Tibial nerve (tissue), 4 donors: ENCODE data around the gene LSAMP. TPM values are rescaled to one million over a fixed set of nuclear protein-coding genes. Genes with fewer than 3 reads are reported as not detected.
"Not testable (repeated sequence)": the region's sequence is repeated elsewhere in the genome, so short reads cannot be mapped to it uniquely, and the experiment has no call there.

Source experiments
- DNase-seq, 2 donors: peaks; one replicate each; pipeline ENCODE4 v3.0.0-alpha.2; 2019; ENCODE audit warnings: low spot score in 2 of 2
- H3K27ac ChIP-seq, 4 donors: fragments of 200-600 bp; sonication (generic) in 3 of 4; one replicate each; pipeline ENCODE4 v1.5.1; 2017 to 2019; ENCODE audit warnings: mild to moderate bottlenecking in 1 of 4
- H3K27me3 ChIP-seq, 2 donors: fragments of 200-600 bp; sonication (generic) in 1 of 2; one replicate each; pipeline versions ENCODE4 v1.5.1 to v1.6.0; 2017 to 2019
- H3K36me3 ChIP-seq, 3 donors: fragments of 200-600 bp; sonication (generic); one replicate each; pipeline ENCODE4 v1.5.1; 2018 to 2019
- H3K4me1 ChIP-seq, 4 donors: fragments of 200-600 bp; sonication (generic) in 3 of 4; one replicate each; pipeline ENCODE4 v1.5.1; 2017 to 2019
- H3K4me3 ChIP-seq, 4 donors: fragments of 200-600 bp; sonication (generic) in 3 of 4; one replicate each; pipeline ENCODE4 v1.5.1; 2017 to 2019; ENCODE audit warnings: mild to moderate bottlenecking in 1 of 4, moderate library complexity in 1 of 4
- H3K9me3 ChIP-seq, 4 donors: fragments of 200-600 bp; sonication (generic) in 3 of 4; one replicate each; pipeline ENCODE4 v1.5.1; 2017 to 2019
- EP300 ChIP-seq, 2 donors: sonication (generic); formaldehyde crosslinking; IDR thresholded peaks; one replicate each; pipeline ENCODE4 v1.6.1; 2017; ENCODE audit warnings: antibody characterized with exemption in 2 of 2, mild to moderate bottlenecking in 1 of 2
- POLR2A ChIP-seq, 2 donors: fragments of 450-650 bp; IDR thresholded peaks; one replicate each; pipeline ENCODE4 v1.6.1; 2017; ENCODE audit warnings: antibody characterized with exemption in 2 of 2, mild to moderate bottlenecking in 2 of 2, moderate library complexity in 2 of 2
- WGBS, 2 donors: methylation state at CpG; one replicate each; pipeline ENCODE4 v1.1.5; 2018; 5-methylcytosine and 5-hydroxymethylcytosine counted together
- small RNA-seq: library from RNA; depleted of rRNA; stranded (forward); fragments of <200 nt; gene quantifications from one replicate; pipeline ENCODE3, GENCODE V24; 2016
- total RNA-seq, 4 donors: library from RNA; depleted of rRNA; stranded (reverse); fragments of >200 nt; gene quantifications; one replicate each; pipeline ENCODE4 v1.1.0, GENCODE V29; 2016
- TF ChIP-seq, protein P1 (sequence below), 5 experiments: fragments of 200-600 bp in 3 of 5; fragments of 450-650 bp in 2 of 5; sonication (generic) in 3 of 5; IDR thresholded peaks; one replicate each; pipeline ENCODE4 v1.5.1; 2016 to 2019; ENCODE audit warnings: antibody characterized with exemption in 5 of 5, mild to moderate bottlenecking in 3 of 5, moderate library complexity in 2 of 5

LSAMP gene
- total RNA-seq, 4 donors from 2014 or later, result 3.6 to 6.1 (median 4.2) TPM

DNA sequence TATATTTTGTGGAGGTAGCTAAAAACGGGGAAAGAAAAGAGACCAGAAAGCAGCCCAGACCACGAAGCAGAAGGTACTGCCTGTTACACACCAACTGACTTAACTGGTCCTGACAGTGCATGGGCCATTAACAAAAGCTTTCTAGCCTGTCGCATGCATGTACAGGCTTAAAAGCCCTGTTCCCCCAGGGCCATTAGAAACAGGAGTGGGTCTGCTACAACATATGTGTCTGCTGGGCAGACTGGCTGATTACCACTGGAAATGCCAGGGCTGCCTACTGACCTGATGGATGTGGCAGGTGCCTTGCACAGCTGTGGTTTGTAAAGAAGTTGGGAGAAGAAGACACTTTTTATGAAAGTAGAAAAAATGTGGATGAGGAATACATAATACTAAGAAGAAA, 684.6 kb downstream of the LSAMP start:
- H3K4me3 ChIP-seq, result no peak overlapping the region
- no peak for DNase-seq
- H3K27ac ChIP-seq, result no peak overlapping the region
- no peaks in the 10 kb centered on the region for H3K4me1 ChIP-seq
- no peaks in the 10 kb centered on the region for H3K27me3 ChIP-seq
- 74% methylated on average over 3 of the region's 3 CpGs for WGBS, 2 donors
- TF ChIP-seq POLR2A (IDR thresholded peaks at IDR 0.05) (no peak), EP300 (IDR thresholded peaks at IDR 0.05) (no peak)
- TF ChIP-seq, protein P1, sequence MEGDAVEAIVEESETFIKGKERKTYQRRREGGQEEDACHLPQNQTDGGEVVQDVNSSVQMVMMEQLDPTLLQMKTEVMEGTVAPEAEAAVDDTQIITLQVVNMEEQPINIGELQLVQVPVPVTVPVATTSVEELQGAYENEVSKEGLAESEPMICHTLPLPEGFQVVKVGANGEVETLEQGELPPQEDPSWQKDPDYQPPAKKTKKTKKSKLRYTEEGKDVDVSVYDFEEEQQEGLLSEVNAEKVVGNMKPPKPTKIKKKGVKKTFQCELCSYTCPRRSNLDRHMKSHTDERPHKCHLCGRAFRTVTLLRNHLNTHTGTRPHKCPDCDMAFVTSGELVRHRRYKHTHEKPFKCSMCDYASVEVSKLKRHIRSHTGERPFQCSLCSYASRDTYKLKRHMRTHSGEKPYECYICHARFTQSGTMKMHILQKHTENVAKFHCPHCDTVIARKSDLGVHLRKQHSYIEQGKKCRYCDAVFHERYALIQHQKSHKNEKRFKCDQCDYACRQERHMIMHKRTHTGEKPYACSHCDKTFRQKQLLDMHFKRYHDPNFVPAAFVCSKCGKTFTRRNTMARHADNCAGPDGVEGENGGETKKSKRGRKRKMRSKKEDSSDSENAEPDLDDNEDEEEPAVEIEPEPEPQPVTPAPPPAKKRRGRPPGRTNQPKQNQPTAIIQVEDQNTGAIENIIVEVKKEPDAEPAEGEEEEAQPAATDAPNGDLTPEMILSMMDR (IDR thresholded peaks at IDR 0.05), result no peak
- H3K9me3 ChIP-seq, result no peaks in the 10 kb centered on the region
- H3K36me3 ChIP-seq, result no peaks in the 10 kb centered on the region

DNA sequence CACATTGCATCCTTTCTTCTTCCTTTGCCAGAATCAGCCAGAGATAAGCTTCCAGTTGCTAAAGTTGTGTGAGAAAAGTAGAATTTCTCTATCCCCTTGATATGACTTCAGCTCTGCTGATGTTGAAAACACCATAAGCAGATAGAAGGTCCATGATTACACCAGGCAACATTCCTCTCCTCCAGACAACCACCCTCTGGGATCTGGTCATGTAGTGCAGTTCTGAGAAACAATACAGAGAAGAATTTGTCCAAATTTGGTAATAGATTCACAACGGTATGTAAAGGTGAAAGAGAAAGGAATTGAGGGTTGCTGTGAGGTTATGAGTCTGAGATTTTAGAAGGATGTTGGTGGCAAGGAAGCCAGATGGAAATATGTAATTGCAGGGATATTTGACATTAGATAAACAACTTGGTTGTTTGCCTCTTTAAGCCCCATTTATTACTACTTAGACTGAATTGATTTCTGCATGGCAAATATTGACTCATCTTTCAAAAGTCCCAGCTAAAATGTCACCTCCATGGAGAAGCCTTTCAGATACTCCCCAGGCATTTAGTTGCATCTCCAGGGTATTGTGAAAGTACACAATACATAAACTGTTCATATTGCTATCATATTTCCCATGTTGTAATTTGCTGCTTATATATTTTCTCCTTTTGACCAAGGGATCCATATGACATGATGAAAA, 687.1 kb downstream of the LSAMP start:
- Histone ChIP-seq H3K27ac (no peak overlapping the region), H3K36me3 (no peaks in the 10 kb centered on the region), H3K4me3 (no peak overlapping the region), H3K4me1 (no peaks in the 10 kb centered on the region), H3K9me3 (no peaks in the 10 kb centered on the region), H3K27me3 (no peaks in the 10 kb centered on the region)
- TF ChIP-seq POLR2A (IDR thresholded peaks at IDR 0.05) (no peak), EP300 (IDR thresholded peaks at IDR 0.05) (no peak)
- TF ChIP-seq, protein P1 (IDR thresholded peaks at IDR 0.05), result no peak
- WGBS, 2 donors, result 70 to 78% methylated on average over 1 of the region's 1 CpG
- no peak for DNase-seq

DNA sequence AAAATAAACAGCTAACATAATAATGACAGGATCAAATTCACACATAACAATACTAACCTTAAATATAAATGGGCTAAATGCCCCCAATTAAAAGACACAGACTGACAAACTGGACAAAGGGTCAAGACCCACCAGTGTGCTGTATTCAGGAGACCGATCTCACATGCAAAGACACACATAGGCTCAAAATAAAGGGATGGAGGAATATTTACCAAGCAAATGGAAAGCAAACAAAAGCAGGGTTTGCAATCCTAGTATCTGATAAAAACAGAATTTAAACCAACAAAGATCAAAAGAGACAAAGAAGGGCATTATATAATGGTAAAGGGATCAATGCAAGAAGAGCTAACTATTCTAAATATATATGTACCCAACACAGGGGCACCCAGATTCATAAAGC, 692.3 kb downstream of the LSAMP start:
- H3K36me3 ChIP-seq, H3K4me3 ChIP-seq, H3K27me3 ChIP-seq, H3K9me3 ChIP-seq, DNase-seq, H3K4me1 ChIP-seq, H3K27ac ChIP-seq: not testable (repeated sequence)
- 86 to 96% methylated on average over 1 of the region's 1 CpG for WGBS, 2 donors

Small RNA genes lying within 50 kb of the gene (small RNA-seq; reads per million reads assigned to genes)
- not detected for gene RN7SL815P
